Fibroblast of skin of back (primary cell): ENCODE data around the gene WDR26. TPM values are rescaled to one million over a fixed set of nuclear protein-coding genes. Genes with fewer than 3 reads are reported as not detected.
A peak's percentile ranks its signal among the peaks of the same experiment; 100 is the strongest.
"Not testable (repeated sequence)": the region's sequence is repeated elsewhere in the genome, so short reads cannot be mapped to it uniquely, and the experiment has no call there.

Experiments
- DNase-seq: peaks from one replicate; pipeline ENCODE4 v3.0.0-alpha.2; 2013
- polyA plus RNA-seq, 2 experiments: library from polyadenylated mRNA; unstranded; fragments of 120-200 nt; gene quantifications; one replicate each; pipeline ENCODE4 v1.2.1, GENCODE V29; 2013; ENCODE audit not compliant: insufficient read length in 2 of 2

The WDR26 gene
- 62.7 TPM for polyA plus RNA-seq (2013, experiment 1 of 2; ENCODE audit: insufficient read length)
- polyA plus RNA-seq (2013, experiment 2 of 2; ENCODE audit: insufficient read length), result 70.3 TPM

DNA sequence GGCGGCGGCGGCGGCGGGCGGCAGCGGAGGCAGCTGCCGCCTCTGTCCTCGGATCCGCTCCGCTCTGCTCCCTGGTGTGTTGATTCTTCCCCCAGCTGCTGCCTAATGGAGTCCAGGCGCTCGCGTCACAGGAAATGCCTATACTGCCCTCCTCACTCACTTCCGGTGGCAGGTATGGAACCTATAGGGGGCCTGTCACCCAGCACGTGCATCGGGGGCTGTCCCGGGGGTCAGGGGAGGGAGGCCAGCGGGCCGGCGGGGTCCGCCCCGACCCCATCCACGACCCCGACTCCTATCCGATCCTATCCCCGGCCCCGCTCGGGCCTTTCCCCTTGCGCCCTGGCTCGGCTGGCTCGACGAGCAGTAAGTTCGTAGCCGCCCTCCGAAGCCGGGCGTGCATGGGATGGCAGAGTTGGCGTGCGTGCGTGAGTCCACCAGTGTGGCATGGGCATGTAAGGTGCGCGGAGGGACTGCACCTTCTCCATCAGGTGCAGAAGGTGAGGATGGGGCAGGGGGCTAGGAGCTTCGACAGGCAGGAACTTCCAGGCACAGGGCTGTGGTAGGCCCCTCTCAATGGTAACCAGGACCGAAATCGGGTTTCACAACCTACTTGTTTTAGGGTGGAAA lies at the start of gene WDR26:
Gene WDR26, minus strand, starts transcription at position 107 of the 627 bp plus-strand sequence.
- DNase-seq, result peak; percentile 86

DNA sequence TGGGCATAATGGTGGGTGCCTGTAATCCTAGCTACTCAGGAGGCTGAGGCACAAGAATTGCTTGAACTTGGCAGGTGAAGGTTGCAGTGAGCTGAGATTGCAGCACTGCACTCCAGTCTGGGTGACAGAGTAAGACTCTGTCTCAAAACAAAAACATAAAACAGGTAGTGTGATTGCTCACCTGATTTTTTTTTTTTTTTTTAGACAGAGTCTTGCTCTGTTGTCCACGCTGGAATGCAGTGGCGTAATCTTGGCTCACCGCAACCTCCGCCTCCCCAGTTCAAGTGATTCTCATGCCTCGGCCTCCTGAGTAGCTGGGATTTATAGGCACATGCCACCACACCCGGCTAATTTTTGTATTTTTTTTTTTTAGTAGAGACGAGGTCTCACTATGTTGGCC lies 48.6 kb upstream of the WDR26 start:
- not testable (repeated sequence) for DNase-seq

DNA sequence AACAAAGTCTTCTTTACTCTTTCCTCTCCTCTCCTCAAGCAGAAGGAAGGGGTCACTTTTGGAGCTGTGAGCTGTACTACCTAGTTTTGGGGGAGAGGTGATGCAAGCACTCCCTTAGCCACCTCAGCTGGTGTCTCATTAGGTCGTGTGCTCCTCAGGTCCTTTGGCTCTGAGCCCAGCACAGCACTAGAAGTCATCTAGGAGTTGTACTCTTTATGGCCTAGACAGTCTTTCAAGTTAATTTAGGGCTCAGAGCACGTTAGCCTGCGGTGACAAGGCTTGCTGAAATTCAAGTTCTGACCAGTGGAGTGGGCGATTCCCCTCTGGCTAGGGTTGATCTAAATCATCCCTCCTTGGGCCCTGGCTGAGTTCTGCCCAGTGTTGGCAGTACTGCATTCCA lies 48.0 kb upstream of the WDR26 start:
- no peak for DNase-seq

DNA sequence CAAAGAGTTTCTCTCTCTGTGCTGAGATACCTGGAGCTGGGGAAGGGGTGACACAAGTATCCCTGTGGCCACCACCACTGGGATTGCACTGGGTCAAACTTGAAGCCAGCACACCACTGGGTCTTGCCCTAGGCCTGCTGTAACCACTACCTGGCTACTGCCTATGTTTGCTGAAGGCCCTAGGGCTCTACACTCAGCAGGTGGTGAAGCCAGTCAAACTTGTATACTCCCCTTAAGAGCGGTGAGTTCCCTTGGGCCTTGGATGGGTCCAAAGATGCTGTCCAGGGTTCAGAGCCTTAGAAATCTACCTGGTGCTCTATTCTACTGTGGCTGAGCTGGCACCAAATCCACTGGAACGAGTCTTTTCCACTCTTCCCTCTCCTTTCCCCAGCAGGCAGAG lies 47.0 kb upstream of the WDR26 start:
- DNase-seq, result no peak

DNA sequence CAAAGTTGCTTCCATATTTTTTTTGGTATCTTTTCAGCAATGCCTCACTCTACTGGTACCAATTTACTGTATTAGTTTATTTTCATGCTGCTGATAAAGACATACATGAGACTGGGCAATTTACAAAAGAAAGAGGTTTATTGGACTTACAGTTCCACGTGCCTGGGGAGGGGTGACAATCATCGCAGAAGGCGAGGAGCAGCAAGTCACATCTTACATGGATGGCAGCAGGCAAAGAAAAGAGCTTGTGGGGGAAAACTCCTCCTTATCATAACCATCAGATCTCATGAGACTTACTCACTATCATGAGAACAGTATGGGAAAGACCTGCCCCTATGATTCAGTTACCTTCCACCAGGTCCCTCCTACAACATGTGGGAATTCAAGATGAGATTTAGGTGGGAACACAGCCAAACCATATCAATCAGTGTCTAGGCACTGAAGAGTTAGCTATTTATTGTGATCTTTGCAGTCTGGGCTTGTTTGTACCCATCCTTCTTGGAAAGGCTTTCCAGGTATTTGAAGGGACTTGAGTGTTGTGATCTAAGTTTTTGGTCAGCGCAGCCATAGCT lies 46.4 kb upstream of the WDR26 start:
- DNase-seq, result not testable (repeated sequence)

DNA sequence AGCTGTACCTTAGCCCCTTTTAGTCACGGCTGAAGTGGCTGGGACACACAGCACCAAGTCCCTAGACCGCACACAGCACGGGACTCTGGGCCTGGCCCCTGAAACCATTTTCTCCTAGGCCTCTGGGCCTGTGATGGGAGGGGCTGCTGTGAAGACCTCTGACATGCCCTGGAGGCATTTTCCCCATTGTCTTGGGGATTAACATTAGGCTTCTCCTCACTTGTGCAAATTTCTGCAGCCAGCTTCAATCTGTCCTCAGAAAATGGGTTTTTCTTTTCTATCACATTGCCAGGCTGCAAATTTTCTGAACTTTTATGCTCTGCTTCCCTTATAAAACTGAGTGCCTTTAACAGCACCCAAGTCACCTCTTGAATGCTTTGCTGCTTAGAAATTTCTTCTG lies 45.6 kb upstream of the WDR26 start:
- not testable (repeated sequence) for DNase-seq

DNA sequence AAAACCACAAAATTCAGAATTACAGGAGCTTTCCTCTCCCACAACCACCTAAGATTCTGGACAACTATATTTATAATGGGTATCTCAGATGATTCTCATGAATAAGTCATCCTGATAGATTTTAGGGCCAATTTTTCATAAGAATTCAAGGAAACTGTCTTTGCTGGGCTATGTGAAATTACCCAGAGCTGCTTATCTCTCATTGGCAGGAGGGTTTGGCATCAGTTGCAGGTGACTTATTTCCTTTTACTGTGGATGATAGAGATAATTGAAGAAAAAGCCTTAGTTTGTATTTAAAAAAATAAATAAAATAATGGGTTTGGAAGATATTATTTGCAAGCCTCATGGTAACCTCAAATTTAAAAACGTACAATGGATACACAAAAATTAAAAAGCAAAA lies 38.2 kb upstream of the WDR26 start:
- no peak for DNase-seq

DNA sequence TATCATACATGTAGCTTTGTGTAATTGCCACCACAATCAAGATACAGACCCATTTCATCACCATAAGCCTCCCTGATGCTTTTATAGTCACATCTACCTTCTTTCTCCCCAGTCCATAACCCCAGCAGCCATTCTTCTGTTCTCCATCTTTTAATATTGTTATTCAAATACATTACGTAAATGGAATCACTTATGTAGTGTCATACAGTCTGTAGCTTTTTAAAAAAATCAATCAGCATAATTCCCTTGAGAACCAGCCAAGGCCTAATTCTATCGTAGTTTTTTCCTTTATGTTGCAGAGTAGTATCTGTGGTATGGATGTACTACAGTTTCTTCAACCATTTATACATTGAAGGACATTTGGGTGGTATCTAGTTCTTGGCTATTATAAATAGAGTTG lies 31.6 kb upstream of the WDR26 start:
- no peak for DNase-seq

DNA sequence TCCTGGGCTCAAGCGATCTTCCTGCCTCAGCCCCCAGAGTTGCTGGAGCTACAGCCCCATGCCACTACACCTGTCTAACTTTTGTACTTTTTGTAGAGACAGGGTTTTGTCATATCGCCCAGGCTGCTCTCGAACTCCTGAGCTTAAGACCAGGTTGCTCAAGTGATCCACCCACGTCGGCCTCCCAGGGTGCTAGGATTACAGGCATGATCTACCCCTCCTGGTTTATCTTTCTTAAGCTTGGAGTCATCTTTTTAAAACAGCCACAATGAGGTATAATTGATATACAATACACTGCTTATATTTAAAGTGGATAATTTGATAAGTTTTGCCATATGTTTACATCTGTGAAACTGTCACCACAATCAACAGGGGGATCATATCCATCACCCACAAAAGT lies 25.4 kb upstream of the WDR26 start:
- DNase-seq, result no peak

DNA sequence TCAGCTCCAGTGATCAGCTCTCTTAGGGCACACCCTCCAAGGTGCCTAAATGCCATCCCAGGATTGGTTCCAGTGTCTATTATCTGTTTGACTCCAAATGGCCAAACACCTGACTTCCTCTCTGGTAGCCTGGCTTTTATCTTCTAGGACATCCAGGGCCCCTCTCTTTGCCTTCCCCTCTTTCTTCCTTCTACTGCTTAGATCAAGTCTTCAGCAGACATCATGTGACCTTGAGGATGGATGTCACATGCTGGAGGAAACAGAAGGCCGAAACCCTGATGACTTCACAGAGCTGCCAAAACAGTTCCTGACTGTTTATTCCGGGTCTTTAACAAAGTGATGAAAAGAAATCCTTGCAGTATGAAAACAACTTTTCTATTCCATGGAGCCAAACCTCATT lies 24.4 kb upstream of the WDR26 start:
- DNase-seq, result no peak

DNA sequence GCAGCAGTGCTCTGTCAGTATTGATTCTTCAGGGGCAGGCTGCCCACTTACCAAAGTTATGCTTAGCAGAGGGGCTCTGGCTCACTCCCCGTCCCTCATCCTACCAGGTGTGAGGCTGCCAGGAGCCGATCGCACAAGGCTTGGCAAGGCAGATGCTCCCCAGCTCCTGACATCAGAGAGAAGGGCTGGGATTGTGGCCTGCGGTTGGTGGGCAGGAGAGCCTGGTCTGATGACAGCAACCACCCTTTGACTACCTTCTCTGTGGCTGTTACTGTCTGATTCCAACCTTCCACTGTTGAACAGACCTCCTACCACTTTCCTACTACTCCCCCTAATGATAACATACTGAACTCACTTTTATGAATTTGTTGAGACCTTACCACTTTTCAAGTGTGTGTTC lies 23.7 kb upstream of the WDR26 start:
- DNase-seq, result no peak

DNA sequence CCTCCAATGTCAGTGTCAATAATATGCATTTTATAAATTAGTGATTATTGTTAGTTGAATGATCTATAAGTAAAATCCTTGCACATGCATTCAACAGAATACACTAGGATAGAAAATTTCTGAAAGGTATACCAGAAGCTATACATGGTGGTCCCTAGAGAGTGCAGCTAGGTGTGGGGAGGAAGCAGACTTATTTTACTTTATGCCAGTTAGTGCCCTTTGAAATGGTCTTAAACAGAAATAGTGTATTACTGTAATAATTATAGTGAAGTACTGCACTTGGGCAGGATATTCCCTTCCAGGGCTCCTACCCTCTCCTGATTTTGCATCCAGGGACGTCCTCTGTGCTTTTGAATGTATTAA lies 23.2 kb upstream of the WDR26 start:
- no peak for DNase-seq

DNA sequence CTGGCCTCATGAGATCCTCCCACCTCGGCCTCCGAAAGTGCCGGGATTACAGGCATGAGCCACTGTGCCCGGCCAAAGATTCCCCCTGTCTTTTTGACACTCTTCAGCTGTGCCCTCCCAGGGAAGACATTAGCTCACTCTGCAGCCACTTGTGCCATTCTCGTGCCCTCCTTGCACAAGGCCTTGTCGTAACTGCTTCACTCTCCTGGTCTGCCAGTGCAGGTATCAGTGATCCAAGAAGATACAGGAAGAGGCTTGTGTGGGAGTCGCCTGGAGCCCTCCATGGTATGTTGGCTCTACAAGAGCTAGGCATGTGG lies 22.0 kb upstream of the WDR26 start:
- no peak for DNase-seq

DNA sequence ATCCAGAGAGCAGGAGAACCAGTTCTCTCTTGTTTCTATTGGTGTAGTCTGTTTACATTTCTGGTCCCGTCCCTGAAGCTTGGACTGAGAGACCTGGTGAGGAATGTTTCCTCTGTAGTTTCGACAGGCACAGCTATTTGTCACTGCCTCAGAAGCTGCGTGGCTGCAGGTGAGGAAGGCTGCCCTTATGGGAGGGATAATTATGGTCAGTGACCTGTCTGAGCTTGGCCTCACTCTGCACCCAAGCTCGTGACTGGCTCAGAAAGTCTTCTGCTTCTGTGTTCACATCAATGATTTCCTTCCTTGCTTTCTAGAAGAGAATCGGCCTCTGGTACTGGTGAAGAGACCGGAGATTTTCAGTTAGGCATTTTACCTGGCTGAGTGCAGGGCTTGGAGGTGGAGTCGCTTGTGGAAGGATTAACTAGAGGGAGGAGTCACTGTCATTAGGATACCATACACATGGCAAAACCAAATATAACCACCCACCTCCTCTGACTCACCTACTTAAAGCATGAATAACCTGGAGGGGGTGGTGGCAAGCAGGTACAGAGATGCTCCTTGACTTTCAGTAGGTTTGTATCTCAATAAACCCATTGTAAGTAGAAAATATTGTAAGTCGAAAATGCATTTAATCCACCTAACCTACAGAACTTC lies 19.9 kb upstream of the WDR26 start:
- DNase-seq, result no peak

DNA sequence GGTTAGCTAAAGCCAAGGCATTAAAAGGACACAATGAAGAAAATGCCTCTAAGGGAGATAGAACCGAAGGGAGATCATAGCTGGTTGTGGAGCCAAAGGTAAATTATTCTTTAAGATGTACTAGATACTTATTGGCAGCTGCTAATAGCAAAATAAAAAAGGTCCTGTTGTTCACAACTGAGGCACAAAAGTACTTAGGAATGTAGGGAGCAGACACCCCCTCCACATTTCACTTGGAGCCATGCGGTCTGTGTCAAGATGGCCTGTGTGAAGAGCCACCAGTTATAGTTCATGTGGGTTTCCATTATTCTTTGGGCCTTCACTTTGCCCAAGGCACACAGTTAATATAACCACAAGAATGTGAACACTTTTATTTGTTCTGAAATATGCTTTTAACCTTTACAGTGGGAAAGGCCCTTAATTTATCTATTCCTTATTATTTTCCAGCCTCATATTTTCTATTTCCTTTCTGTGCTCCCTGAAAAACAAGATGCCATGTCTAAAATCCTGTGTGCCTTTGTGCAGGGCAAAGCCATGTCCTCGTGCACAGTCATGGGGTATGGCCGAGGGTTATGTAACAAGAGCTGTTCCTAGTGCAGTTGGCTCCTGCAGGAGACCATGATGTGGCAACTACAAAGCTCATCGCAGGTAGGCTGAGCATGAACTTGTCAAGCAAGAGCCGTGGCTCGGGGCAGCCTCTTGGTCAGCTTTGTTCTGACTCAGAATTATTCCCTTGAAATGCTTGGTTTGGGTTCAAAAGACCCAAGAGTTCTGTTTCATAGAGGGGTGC lies 16.2 kb upstream of the WDR26 start:
- no peak for DNase-seq

DNA sequence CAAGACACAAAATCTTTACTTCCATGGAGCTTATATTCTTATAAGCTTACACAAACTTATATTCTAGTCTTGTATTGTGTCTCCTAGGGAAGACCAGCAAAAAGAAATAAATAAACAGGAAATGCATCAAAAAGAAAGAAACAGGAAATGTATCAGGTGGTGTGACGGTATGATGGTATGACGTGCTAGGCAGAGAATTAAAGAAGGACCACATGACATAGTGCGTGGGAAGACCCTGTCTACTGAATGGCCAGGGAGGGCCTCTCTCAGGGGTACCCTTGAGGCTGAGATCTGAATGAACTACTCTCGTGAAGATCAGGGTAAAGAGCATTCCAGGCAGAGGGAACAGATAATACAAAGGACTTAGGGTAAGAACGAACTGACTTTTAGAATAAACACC lies 15.6 kb upstream of the WDR26 start:
- DNase-seq, result no peak

DNA sequence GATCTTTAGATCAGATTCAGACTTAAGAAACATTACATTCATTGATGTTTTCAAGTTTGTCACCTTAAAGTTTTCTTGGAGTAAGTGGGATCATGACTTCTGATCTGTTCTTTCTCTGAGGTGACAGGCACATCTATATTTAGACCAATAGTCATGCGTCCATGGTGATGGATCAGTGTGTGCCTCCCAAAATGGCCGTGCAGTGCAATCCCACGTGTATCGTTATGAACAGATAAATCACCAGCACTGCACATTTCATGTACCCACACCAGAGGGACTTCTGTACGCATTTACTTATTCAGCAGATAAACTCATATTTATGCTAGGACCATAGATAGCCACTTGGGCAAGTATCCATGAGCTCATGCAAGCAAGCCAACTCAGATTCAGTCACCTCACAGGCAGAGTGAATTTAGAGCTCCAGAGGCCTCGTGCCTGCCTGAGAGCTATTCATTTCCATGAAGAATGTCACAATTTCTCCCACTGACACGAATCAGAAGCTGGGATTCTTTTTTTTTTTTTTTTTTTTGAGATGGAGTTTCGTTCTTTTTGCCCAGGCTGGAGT lies 13.9 kb upstream of the WDR26 start:
- no peak for DNase-seq

DNA sequence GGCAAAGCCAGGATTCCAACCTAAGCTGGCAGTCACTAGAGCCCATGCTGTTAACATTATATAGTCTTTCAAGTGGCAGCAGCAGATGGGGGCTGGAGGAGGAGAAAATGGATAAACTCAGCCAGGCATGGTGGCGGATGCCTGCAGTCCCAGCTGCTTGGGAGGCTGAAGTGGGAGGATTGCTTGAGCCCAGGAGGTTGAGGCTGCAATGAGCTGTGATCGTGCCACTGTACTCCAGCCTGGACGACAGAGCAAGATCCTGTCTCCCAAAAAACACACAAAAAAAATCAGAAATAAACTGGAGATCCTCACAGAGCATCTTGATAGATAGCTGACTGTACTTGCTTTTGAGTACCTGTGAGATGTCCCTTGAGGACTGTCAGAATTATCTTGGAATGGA lies 13.4 kb upstream of the WDR26 start:
- DNase-seq, result no peak

DNA sequence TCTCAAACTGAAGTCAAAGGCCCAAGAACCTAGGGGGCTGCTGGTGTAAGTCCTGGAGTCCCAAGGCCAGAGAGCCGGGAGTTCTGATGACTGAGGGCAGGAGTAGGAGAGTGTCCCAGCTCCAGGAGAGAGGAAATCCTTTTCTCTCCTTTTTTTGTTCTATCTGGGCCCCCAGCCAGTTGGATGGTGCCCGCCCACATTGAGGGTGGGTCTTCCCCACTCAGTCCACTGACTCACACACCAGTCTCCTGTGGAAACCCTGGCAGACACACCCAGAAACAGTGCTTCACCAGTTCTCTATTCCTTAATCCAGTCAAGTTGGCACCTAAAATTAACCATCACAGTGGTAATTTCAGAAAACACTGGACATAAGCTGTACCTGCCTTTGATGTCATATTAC lies 12.7 kb upstream of the WDR26 start:
- peak; percentile 63 for DNase-seq

DNA sequence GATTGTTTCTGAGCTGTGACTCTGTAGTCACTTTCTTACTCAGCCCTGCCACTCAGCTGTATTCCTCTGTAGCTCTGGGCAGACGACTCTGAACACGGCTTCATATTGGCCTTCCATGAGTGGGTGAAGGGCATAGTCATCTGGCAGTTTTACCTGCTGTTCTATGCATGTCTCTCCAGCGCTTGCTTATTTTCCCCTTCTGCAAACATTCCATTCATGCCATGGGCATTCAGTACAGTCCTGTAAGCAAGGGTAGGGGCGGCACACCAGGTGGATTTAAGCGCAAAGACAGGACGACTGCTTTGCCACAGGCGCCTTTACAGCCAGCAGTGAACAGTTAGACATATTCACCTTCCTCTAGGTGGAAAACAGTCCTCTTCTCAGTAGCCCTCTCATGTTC lies 4.4 kb upstream of the WDR26 start:
- no peak for DNase-seq

DNA sequence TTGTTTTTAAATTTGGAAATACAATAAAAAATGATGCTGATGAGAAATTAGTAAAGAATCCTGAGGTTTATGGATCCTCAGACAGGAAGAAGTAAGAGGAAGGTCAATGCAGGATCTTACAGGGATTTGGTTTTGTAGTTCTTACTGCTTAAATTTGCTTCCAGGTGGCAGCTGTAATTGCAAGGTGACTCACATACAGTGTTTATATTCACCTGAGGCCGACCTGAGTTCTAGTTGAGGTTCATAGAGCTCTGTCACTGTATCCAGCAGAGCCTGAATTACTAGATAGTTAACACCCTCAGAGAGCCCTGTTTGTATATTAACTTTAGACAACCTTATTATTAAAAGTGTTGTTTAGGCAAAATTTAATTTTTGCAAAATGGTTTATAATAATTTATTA lies 1.4 kb upstream of the WDR26 start:
- no peak for DNase-seq

DNA sequence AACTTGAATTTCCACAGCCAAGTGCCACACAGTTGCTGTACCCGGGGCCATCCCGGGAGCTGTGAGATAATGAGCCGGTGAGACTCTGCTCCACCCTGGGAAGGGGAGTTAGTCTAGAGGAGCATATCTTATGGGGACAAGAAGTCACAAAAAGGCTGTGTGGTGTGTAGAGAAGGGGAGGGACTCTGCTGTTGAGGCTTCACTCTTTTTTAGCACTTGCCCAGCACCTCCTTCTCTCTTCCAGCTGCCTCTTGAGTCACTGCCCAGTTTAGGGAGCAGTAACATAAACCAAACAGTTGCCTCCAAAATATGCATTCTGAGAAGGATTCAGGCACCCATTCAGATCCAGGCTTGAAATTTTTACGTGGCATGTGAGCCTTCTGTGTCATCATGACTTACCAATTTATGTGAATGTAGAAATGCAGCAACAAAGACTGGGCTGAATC lies 744 bp upstream of the WDR26 start:
- peak; percentile 79 for DNase-seq
